ENCODE measurements around the gene EVA1B. TPM values are rescaled to one million over a fixed set of nuclear protein-coding genes. Genes with fewer than 3 reads are reported as not detected.

Gene EVA1B
- total RNA-seq, 2 donors from 2014 or later = 2.0 to 4.2 TPM

GRCh38 chr1:36276688-36277087, 46.8 kb downstream of the EVA1B start:
- Mint-ChIP-seq H3K9me3 (no peaks in the 10 kb centered on the region), H3K27ac (peak overlapping the region; percentile 44 to 65), H3K36me3 (peaks cover 0 to 18% of the 10 kb centered on the region in 2 donors)
- no peak for ATAC-seq
- DNase-seq (ENCODE audit: low spot score in 2 of 2) = no peak

- Mint-ChIP-seq H3K36me3 (peaks cover 0 to 18% of the 10 kb centered on the region in 2 donors), H3K27ac (no peak overlapping the region), H3K9me3 (no peaks in the 10 kb centered on the region)
- DNase-seq (ENCODE audit: low spot score in 2 of 2) = no peak
- no peak for ATAC-seq
Measured at GRCh38 chr1:36274201-36274600, 49.2 kb downstream of the EVA1B start.

GRCh38 chr1:36273024-36273423, 50.4 kb downstream of the EVA1B start:
- H3K27ac Mint-ChIP-seq = peak overlapping the region in 1 of 2 donors; percentile 2
- H3K9me3 Mint-ChIP-seq = no peaks in the 10 kb centered on the region
- peaks cover 0 to 18% of the 10 kb centered on the region in 2 donors for H3K36me3 Mint-ChIP-seq
- no peak for DNase-seq (ENCODE audit: low spot score in 2 of 2)
- ATAC-seq = no peak

Other genes starting within 250 kb of the EVA1B start
- gene TEKT2, start 239.6 kb downstream of the EVA1B start, total RNA-seq = under 1 TPM in 1 of 2 donors, not detected in 1; 0.27 TPM
- 10 to 100 TPM; 19.5 to 48.3 TPM for gene ADPRS, start 234.8 kb downstream of the EVA1B start, total RNA-seq
- gene COL8A2, start 198.4 kb downstream of the EVA1B start, total RNA-seq = under 1 TPM; 0.11 to 0.23 TPM
- 10 to 100 TPM; 43.7 to 55.3 TPM for gene TRAPPC3, start 174.2 kb downstream of the EVA1B start, total RNA-seq
- gene MAP7D1, start 167.5 kb downstream of the EVA1B start, total RNA-seq = 100 to 1,000 TPM; 112 to 169 TPM
- gene THRAP3, start 99.2 kb downstream of the EVA1B start, total RNA-seq = 100 to 1,000 TPM in 1 of 2 donors, 10 to 100 TPM in 1; 96.2 to 153 TPM
- 10 to 100 TPM in 1 of 2 donors, 1 to 10 TPM in 1; 4.4 to 47.1 TPM for gene SH3D21, start 17.3 kb downstream of the EVA1B start, total RNA-seq
- 10 to 100 TPM; 25.9 to 42.0 TPM for gene STK40, start 62.3 kb upstream of the EVA1B start, total RNA-seq
- gene LSM10, start 74.3 kb upstream of the EVA1B start, total RNA-seq = 10 to 100 TPM; 34.3 to 34.6 TPM
- 1 to 10 TPM; 1.6 to 4.8 TPM for gene OSCP1, start 126.8 kb upstream of the EVA1B start, total RNA-seq
- 100 to 1,000 TPM; 113 to 117 TPM for gene MRPS15, start 140.7 kb upstream of the EVA1B start, total RNA-seq
- gene CSF3R, start 159.3 kb upstream of the EVA1B start, total RNA-seq = 1 to 10 TPM in 1 of 2 donors, under 1 TPM in 1; 0.61 to 1.5 TPM